Stimulated activated CD8-positive, alpha-beta memory T cell treated with anti-CD3 and anti-CD28 coated beads, Interleukin-12 subunit alpha, Interleukin-12 subunit beta, amount 100 ng/mL, for 24 hours (primary cell): ENCODE data around the gene ARSA.
"Not testable (repeated sequence)": the region's sequence is repeated elsewhere in the genome, so short reads cannot be mapped to it uniquely, and the experiment has no call there.

Experiments
- DNase-seq: peaks from one replicate; pipeline ENCODE4 v3.0.0-alpha.2; 2020; ENCODE audit errors: extremely low read depth

Gene ARSA

DNA sequence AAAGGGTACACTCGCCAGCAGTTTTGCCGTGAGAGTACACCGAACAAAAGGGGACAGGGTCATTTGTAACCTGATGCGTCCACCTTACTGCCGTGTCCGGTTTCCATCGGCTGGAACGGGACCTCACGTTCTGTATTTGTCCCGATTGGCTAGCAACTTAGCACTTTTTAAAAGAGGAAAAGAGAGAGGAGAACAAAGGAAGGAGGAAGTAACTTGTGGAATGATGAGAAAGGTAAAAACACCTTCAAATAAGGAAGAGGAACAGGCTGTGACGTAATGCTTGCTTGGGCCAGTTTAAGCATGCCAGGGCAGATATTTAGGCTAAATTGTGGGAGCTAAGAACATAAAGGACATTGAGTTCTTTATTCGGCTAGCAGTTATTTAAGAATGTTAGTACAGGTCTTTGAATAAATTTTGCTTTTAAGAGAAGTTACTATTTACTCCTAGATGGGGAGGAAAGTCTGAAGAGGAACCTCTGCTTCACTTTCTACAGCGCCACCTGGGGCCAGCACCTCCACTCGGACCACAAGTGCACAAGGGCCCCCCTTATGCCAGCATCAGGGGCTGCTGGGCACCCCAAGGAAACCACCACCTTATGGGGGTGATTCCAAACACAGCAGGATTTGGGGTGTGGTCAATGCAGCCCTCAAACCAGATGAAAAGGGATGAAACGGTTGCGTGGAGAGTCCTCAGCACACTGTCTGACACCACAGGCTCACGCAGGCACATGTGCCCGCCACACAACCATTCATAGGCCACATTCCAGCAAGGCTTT is 5.8 kb downstream of the ARSA start:
- no peak for DNase-seq

DNA sequence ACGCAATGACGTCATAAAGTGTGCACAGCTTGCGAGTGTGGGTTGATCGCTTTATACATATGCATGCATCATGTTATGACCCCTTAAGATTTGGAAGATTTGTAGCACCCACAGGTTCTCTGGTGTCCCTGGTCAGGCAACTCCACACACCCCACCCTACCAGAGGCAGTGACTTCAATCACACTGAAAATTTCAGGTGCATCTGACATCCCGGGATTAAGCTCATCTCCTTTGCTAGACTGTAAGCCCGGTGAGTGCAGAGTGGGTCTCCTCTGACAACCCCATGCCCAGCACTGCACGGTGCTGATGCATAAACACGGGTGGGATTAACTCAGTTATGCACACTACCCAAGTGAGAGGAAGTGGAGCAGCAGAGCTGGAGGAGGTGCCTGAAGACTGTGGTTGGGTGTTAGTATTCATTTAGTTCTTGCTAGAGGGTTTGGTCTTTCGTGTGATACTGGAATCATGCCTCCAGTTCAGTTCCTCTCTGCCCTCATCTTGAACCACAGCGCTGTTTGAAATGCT is 6.5 kb downstream of the ARSA start:
- DNase-seq, result no peak

DNA sequence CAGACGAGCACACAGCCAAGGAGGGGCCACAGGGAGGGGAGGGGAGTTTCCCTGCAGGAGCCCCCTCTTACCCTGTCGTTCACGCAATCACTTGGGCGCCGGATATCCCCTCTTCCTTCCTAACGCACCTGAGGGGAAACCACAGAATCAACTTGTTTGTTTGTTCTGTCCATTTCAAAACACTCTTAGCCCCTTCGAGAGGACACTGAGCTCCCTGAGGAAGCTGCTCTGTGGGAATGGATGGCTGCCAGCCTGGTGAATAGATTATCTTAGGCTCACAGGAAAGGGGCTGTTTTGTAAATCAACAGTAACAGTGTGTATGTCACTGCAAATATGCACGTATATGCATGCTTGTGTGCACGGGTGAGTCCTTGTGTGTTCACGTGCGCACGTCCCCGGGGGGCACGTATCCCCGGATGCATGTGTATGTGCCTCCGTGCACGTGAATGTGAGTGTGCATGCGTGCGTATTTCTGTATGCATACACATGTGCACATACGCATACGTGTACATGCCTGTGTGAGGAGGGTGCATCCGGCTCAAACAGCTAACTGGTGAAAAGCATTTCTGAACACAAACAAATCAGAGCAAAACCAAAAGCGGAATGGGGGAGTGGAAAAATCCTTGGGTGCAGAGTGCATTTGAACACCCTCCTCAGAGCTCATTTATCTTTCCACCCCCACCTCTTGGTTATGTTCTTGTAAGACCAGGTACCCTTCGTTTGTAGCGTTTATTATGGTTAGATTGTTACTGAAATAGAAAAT is 7.2 kb downstream of the ARSA start:
- DNase-seq, result peak; percentile 67

DNA sequence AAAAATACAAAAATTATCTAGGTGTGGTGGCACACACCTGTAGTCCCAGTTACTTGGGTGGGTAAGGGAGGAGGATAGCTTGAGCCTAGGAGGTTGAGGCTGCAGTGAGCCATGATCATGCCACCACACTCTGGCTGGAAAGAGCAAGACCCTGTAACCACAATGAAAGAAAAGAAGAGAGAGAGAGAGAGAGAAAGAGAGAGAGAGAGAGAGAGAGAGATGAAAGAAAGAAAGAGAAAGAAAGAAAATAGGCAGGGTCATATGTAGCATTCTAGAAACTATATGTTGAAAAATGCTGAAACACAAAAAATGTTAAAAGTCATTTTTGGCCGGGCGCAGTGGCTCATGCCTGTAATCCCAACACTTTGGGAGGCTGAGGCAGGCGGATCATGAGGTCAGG is 13.7 kb downstream of the ARSA start:
- DNase-seq, result not testable (repeated sequence)

DNA sequence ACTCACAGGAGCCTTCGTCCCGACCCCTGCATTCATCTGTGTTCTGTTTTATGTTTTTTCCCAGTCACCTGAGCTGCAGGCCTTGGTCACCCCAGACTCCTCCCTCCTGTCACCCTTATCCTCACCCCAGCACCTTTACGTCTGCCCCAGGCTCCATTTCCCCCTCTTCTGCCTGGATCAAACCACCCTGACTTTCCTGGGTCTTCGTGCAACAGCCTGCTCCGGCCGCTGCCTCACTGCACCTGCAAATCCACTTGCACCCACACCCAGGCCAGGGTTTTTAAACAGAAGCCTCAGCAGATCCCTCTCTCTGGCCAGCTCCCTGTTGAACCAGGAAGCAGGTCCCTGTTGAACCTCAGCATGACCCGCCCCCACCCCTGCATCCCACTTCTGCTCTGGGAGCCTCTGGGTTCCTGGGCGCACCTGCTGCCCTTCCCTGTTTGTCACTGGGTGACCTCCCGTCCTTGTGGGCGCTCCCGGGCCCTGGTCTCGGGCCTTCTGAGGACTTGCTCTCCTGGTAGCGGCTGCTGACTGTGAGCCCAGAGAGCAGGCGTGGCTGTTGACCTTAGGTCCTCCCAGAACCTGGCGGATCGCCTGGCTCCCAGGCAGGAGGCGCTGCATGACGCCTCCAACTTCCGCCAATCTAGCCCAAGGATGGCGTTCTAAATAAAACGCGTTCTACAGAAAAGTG is 14.5 kb downstream of the ARSA start:
- no peak for DNase-seq

DNA sequence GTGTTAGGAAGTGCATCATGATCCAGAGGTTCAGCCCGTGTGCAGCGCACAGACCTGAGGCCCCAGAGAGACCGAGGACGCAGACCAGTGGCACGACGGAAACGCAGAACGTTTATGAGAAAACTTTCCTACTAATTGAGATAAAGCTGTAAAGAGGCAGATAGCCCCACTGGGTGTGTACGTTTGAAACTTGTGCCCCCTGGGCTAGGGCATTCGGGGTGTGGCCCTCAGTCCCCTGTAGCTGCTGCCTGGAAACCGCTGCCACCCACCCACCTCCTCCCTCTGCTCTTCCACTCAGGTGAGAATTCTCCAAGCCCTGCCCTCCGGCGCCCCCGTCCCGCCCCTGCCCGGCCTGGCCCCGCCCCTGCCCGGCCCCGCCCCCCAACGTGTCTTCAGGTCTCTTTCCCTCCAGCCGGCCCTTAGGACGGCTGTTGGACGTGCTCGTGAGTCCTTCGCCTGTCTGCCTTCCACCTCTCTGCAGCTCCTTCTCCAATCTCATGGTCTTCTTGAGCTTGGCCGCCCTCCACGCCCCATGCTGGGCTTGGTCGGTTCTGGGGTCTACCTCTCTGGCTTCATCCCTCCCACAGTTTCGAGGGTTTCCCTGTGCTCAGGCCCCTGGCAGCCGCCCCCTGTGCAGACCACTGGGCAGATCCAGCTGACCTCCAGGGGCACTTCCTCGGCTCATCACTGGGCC is 15.3 kb downstream of the ARSA start:
- DNase-seq, result no peak

DNA sequence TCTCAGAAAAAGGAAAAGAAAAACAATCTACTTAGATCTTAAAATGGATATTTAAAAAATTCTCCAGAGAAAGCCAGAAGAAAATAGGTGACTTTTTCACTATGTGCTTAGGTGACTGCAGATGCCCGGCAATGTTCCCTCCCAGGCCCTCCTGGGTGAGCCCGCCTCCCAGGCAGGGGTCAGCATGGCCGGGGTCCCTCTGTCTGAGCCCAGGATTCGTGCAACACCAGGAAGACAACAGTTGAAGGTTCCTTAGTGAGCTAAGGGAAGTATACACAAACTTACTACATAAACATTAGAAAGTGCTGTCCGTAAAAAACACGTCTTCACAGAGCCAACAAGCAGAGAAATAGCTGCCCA is 15.8 kb downstream of the ARSA start:
- no peak for DNase-seq

DNA sequence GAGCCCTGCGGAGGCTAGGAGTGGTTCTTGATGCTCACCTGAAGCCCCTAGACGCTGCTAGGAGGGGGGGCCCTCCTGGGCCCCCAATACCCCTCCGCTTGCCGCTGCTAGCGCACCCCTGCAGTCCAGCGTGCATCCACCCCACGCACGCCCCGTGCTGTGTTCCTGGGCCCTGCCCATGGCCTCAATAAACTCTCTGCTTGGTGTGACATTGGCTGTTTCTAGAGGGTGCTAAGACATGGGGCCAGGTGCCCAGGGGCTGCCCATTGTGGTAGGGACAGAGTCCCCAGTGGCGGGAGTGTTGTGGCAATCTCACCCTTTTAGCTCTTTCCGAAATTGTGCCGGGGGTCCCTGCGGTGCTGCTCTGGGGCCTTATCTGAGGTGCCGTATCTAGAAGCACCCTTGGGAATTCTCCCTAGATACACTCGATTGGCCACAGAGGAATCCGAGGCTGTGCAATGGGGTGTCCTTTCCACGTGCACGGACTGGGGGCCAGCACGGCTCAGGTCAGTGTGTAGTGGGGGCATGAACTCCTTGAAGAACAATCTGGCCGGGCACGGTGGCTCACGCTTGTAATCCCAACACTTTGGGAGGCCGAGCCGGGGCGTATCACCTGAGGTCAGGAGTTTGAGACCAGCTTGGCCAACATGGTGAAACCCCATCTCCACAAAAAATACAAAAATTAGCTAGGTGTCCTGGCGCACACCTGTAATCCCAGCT is 16.5 kb downstream of the ARSA start:
- no peak for DNase-seq

DNA sequence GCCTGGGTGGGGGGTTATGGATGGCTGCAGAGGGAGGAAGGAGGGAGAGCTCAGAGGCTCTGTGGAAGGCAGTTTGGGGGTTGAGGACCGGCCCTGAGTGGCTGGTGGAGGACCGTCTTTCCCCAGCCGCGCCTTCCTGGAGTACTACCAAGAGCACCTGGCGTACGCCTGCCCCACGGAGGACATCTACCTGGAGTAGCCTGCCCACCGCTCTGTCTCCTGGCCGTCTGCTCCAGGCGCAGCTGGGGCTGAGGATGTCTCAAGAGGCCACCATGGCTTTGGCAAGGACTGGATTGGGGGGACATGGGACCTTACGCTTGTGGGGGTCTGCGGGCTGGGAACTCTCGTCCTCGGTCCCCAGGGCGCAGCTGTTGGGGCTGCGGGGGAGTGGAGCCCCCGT is 17.4 kb downstream of the ARSA start:
- DNase-seq, result no peak

DNA sequence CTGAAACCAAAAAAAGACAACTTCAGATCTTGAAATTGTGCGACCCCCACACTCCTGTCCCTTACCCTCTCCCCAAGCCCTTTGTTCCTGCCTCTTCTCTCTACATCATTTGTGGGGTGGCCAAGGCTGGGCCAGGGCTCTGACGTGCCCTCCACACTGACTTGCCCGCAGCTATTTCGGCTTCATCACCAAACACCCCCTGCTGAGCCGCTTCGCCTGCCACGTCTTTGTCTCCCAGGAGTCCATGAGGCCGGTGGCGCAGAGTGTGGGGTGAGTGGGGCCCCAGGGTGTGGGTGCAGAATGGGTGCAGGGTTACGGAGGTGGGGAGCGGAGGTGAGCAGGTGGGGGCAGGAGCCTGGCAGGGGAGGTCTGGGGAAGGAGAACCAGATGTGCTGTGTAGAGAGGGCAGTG is 17.9 kb downstream of the ARSA start:
- DNase-seq, result no peak

DNA sequence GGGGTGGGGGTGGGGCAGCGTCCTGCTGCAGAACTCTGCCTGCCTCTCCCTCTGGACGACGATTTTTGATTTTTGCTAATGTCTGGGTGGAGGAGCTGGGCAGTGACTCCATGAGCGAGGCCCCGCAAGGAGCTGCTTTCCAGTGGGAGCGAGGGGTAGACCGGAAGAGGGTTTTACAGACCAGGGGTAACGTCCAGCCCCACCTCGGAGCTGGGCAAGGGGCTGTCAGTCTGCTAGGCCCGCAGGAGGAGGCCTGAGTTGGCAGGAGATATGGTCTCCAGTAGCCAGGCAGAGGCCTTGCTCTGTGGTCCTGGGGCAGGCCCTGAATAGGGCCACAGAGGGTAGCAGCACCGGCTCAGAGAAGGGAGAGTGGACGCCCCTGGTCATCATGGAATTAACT is 18.4 kb downstream of the ARSA start:
- no peak for DNase-seq

DNA sequence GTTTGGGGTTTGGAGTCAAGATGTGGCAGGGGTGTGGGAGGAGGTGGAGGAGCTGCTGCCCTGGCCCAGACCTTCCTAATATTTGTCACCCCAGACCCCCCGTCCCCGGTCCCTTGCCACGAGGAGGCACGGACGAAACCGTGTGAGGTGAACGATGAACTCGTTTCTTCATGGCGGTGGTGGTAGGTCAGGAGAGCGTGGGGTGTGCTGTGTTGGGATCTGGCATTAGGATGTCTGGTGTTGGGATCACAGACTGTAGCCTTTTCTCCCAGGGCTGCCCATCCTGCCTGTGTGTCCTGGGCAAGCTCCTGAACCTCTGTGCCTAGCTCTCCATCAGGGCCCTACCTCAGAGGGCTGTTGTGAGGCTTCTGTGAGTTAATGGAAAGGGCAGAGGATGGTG is 19.0 kb downstream of the ARSA start:
- DNase-seq, result no peak

DNA sequence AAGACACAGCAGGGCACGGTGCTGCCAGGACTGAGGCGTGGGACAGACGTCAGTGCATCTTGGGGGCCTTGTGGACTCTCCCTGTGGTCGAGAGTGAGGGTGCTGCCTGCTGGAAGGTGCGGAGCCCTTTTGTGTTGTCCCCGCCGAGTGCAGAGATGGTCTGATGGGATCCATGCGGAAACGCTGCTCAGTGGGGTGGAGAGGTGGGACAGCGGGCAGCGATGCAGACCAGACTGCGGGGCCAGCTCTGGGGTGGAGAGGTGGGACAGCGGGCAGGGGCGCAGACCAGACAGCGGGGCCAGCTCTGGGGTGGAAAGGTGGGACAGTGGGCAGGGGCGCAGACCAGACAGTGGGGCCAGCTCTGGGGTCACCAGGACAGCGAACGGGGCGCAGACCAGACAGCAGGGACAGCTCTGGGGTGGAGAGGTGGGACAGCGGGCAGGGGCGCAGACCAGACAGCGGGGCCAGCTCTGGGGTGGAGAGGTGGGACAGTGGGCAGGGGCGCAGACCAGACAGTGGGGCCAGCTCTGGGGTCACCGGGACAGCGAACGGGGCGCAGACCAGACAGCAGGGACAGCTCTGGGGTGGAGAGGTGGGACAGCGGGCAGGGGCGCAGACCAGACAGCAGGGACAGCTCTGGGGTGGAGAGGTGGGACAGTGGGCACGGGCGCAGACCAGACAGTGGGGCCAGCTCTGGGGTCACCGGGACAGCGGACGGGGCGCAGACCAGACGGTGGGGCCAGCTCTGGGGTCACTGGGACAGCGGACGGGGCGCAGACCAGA is 19.7 kb downstream of the ARSA start:
- not testable (repeated sequence) for DNase-seq

DNA sequence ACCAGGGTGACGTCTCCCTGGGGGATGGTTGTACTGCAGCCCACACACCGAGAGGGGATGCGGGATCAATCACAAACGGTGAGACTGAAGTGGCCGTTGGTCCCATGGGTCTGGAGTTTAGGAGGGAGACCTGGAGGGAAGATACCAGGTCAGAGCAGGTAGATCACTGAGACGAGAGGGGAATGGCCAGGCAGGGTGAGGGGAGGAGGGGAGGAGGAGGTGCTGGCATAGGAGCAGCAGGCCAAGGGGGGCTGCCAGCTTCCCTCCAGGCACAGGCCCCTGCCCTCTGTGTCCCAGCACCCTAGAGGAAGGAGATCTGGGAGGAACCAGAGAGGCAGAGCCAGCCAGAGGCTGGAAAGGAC is 20.3 kb downstream of the ARSA start:
- no peak for DNase-seq

DNA sequence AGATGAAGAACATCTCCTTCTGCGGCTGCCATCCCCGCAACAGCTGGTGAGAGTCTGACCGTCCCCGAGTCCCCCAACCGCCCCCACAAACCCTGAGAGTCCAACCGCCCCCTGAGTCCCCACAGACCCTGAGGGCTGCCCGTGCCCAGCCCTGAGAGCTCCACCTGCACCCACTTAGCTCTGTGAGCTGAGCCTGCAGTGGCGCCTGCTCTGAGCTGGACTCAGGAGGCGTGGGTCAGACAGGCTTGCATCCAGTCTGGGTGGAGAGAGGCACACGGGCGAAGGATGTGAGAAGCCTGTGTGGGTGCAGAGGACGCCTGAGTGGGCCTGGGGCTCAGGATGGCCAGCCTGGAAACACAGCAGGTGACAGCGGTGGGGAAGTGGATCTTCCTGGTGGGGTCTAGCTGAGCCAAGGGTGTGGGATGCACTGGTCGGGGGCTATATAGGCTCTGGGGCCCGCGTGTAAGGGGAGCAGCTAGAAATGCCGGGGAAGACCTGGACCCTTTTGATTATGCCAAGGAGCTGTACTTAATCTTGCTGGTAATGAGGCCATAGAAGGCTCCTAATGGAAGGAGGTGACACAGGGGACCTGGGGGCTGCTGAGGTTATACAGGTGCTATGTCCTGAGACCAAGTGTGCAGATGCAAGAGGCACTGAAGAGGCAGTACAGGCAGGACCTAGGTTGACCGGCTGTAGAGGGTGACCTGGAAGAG is 20.9 kb downstream of the ARSA start:
- no peak for DNase-seq

DNA sequence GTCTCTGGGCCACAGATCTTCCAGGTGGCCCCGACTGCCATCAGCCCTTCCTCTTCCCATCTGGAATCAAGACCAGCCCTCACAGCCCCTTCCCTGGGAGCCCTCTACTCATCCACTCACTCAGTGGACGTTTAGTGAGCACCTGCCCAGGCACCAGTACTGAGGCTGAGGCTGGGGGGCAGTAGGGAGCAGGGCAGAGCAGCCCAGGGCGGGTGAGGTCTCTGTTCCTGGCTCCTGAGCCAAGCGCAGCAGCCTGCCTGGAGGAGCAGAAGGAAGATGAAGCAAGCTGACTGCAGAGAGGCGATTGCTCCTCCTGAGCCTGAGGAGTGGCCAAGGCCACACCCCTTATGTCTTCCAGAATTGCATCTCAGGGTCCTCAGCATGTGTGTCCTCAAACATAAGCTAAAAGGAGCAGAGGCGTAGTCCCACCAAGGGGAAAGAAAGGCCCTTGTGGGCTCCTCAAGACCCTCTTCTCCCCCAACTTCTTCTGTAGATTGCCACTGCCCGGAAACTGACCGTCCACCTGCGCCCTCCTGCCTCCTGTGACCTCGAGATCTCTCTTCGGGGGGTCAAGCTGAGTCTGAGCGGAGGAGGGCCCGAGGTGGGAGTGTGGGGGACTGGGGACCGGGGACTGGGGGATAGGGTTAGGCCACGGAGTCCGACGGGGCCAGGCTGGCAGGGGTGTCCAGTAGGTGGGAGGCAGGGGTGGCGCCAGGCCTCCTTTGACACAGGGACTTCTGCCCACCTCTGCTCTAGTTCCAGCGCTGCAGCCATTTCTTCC is 21.6 kb downstream of the ARSA start:
- no peak for DNase-seq

DNA sequence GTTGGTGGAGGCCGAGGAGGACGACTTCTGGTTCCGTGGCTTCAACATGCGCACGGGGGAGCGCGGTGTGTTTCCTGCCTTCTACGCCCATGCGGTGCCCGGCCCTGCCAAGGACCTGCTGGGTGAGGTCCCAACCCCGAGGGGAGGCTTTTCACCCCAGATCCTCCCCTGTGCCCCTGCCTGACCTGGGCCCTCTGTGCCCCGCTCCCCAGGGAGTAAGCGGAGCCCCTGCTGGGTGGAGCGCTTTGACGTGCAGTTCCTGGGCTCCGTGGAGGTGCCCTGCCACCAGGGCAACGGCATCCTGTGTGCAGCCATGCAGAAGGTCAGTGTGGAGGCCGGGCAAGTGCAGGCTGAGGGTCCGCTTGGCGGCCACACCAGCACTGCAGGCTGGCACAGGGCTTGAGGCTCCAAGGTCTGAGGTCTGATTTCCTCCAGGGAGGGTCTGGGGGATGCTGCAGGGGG is 22.3 kb downstream of the ARSA start:
- no peak for DNase-seq

DNA sequence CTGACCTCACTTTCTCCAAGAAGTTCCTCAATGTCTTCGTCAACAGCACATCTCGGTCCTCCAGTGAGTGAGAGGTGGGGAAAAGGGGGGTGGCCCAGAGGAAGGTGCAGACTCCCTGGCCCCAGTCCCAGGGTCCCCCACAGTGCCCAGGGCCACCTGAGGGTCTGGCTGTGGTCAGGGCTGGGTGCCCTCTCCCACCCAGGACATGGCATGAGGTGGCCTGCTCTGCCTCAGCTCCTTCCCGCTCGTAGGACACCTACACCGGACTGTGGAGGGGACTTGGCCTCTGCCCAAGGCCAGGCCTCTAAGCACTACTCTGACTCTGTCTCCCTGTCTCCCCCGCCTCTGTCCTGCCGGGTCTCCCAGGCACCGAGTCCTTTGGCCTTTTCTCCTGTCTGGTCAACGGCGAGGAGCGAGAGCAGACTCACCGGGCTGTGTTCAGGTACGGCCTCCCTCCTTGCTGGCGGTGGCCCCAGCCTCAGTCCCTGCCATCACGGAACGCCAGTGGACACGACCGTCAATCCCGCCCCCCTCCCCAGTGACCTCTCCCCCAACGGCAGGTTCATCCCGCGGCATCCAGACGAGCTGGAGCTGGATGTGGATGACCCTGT is 22.8 kb downstream of the ARSA start:
- DNase-seq, result no peak
